Fibroblast of peridontal ligament (primary cell): ENCODE data around the gene CADPS.

Experiments
- DNase-seq: peaks from one replicate; pipeline ENCODE4 v3.0.0-alpha.2; 2010; ENCODE audit errors: extremely low read depth

The CADPS gene

DNA sequence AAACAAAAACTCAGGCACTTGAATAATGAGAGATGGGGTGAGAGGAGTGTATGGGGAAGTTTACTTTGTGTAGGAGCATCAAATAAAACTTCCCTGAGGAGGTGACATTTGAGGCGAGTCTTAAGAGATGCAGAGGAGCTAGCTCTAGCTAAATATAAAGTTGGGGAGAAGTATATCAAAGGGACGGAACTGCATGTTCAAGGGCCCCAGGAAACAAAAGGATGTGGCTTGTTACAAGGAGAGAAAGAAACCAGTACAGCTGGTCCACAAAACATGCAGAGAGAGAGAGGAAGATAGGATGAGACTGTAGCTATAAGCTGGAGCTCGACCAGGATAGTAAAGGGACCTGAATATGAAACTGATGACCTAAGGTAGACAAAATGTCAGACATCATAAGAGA lies 519.5 kb downstream of the CADPS start:
- DNase-seq = no peak
